Stimulated activated naive CD8-positive, alpha-beta T cell treated with anti-CD3 and anti-CD28 coated beads, Interleukin-15, Interleukin-2, amounts not matched to agents 100 U/mL and 50 U/mL, for 24 hours (primary cell): ENCODE measurements around the gene ZBTB47.
A peak's percentile ranks its signal among the peaks of the same experiment; 100 is the strongest.

Experiments used
- ATAC-seq: fragments of 150-1000 bp; cut with Tn5 transposase; one replicate; pipeline ENCODE4 v1.10.0; 2021
- DNase-seq: peaks from one replicate; pipeline ENCODE4 v3.0.0; 2021

Gene ZBTB47

DNA sequence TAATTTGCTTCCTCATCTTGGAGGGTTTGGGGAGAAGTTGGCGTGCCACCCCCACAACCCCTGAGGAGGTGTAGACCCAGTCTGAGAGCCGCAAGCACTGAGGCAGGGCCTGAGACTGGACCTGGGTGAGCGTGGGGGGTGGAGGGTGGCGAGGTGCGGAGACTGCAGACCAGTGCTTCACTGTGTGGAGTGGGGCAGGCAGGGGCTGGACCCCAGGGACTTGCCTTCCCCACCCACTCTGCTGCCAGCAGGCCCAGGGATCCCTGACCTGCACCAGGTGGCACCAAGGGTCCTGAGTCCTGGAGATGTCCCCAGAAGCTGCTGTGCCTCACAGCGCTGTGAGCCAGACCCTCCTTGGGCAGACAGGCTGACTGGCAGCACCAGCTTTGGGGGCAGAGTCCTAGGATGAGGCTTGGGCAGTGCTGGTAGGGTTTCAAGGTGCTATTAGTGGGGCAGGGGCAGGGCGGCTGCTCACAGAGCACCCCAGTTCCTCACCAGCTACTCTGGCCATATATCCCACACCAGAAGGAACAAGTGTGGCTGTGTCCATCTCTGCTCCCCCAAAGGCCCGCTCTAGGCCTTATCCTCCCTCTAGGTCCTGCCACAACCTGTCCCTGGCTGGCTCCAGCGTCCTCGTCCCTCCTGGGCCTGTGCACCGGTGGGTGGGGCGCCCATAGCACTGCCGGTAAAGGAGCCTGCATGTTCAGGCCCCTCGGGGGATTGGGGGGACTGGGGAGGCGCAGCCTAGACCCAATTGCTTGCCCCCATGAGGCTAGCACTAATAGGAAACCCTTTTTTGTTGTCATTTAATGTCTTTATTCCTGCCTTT lies 11.8 kb downstream of the ZBTB47 start:
- DNase-seq (no peak), ATAC-seq (no peak)

DNA sequence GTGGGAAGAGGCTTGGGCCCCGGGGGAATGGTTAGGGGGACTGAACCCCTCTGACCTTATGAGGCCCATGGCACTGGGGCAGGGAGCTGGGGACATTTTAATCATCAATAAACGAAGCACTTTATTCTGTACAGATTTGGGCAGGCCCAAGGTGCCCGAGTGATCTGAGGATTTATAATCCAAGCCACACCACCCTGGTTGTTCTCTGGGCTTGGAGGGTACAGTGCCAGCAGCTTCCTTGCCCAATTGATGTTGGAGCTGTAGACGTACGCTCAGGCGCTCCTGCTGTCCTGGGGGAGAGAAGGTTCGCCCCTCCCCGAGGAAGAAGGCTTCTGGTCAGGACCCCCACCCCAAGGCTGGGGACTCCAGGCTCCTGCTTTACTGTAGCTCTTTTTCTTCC lies 12.5 kb downstream of the ZBTB47 start:
- no peak for ATAC-seq
- no peak for DNase-seq

DNA sequence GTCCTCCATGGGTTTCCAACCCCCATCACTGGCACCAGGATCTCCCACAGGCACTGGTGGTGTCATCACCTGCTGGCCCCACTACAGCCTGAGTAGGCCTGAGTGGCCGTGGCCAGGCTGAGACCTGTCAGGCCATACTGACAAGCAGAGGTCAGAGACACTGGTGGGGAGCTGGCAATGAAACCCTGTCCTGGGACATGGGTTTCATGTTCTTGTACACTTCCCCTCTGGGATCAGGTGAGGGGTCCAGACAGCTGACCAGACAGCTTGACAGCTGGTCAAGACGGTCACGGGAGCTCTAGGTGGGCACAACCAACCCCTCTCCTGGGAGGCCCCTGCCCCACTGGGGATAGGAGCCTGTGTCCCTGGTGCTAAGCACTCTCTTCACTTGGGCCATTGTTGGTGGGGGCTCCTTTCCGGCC lies 13.1 kb downstream of the ZBTB47 start:
- DNase-seq = no peak
- ATAC-seq = no peak

DNA sequence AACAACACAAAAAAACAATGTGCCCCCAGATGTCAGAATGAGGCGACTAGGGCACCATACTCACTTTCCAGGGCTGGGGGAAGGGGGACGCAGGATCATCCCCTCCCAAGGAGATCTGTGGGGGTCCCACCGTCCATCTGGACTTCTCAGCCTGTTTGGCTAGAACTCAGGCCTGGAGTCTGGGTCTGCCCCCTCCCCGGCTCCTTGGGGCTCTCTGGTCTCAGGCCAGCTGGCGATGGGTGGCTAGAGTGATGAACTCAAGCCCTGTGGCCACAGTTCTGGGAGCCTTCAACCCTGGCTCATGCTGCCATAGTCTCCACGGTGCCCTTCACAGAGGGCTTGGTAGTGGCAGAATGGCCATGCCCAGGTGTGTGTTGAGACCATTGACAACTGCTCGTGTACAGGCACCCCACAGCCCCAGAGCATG lies 13.6 kb downstream of the ZBTB47 start:
- no peak for ATAC-seq
- DNase-seq = no peak

DNA sequence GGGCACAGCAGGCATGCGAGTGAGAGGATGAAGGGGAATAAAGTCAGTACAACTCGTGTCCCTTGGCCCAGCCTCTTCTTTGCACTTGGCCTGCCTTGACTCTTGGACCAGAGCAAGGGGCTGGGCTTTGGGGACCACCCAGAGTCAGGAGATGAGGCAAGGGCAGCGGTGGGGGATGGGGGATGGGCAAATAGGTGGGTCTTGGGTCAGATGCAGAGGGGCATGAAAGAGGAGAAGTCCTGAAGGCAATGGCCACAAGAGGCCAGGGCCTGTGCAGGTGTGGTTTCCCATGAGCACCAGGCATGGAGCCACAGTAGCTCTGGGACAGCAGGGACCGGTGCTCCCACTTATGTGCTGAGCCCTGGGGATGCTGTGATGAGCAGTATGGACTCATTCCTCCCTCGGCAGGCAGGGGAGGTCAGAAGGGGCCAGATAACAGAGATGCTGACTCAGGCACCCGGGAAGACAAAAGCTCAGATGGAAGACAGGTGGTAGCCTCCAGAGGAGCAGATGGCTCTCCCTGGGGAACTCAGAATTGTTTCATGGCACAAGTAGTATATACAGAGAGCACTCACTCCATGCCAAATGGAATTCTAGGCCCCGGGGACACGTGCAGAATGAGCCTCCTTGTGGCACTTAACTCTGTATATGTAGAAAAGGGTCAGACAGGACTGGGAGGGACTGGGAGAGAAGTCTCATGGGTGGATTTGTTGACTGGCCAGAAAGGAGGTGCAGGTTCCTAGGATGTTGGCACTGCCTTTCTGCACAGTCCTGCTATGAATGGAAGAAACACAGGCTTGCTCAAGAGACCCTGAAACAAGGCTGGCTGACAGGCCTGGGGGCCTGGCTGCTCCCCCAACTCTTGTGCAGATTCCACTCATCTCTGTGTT lies 14.3 kb downstream of the ZBTB47 start:
- DNase-seq (no peak), ATAC-seq (no peak)

DNA sequence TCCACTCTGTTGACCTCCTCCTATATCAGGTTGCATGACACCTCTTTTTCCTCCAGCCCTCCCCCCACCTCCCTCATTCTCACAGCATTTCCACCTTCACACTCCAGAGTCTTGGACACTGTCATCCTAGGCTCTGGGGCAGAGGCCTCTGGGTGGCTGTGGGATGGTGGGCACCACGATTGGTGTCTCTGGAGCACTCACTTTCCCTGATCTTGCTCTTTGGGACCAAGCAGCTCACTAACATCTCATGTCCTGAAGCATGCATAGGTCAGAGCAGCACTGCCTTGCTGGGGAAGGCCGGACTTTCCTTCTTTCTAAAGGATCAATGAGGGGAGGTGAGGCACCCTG lies 14.9 kb downstream of the ZBTB47 start:
- DNase-seq = no peak
- ATAC-seq = no peak

DNA sequence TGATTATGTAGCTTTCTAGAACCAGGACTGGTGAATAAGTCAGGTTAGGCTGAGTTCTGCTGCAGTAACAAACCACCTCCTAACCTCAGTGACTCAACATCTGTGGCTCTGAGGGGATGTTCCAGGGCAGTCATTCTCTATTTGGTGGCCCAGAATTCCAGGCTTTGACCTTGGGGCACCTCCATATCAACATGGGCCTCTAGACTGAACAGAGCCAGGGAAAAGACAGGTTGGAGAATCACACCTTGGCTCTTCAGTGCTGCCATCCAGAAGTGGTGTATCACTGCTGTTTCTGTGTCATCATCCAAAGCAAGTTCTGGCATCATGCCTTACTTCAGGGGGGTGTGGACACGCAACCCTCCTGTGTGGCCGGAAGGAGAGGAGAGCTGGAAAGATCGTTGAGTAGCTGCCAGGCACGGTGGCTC lies 15.3 kb downstream of the ZBTB47 start:
- DNase-seq = no peak
- no peak for ATAC-seq

DNA sequence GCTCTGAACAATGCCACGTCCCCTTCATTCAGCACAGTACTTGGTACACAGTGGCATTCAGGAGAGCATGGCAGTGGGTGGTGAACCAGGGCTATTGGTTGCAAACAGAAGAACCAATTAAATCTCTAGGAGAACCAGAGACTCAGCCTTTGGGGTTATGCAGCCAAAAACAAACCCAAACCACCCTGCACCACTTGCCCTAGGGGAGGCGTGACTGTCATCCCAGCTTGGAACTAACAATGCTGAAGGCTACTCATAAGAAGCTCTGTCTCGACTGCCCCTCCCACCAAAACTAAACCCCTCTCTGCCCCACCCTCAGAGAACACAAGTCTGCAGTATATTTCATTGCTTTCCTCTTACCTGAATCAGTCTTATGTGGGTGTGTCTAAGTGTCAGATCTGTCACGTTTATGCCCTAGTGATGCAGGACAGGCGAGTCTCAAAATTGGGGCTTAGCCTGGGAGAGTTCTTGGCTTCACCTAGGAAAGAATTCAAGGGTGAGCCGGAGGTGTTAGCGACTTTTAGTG lies 16.6 kb downstream of the ZBTB47 start:
- ATAC-seq = no peak
- no peak for DNase-seq

DNA sequence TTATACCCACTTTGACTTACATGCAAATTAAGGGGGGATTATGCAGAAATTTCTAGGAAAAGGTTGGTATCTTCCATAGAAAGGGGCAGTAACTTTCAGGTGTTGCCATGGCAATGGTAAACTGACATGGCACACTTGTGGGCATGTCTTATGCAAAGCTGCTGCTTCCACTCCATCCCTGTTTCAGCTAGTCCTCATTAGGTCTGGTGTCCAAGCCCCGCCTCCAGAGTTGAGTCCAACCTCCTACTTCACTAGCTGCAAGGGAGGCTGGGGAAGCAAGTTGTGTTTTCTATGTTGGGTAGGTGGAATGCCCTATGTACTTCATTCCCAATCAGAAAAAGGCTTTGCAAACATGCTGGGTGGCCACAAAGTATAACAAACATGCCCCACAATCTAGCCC lies 17.2 kb downstream of the ZBTB47 start:
- DNase-seq = no peak
- no peak for ATAC-seq

DNA sequence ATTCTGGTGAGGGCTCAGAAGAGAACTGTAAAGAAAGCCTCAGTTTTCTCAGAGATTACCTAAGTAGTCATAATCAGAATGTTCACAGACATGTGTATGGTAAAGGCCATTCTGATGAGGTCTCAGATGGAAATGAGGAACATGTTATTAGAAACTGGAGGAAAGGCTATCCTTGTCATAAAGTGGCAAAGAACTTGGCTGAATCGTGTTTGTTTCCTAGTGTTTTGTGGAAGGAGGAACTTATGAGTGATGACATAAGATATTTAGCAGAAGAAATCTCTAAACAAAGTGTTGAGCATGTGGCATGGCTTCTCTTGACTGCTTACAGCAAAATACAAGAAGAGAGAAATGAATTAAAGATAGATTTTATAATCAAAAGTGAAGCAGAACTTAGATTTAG lies 19.0 kb downstream of the ZBTB47 start:
- ATAC-seq = no peak

DNA sequence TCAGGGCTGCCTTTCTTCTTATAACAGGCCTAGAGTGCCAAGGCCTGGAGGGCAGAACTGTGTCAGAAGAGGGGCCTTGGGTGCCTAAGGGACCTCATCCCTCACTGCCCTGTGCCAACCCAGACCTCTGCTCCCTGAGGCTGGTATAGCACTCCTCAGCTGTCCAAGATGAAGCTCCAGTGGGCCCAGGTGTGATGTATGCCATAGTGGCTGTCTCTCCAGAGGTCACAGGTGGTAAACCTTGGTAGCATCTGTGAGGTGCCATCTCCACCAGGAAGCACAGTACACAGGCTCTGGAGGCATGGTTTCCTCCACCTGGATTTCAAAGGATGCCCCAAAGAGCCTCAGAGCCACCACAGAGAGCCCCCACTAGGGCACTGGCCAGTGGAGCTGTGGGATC lies 19.6 kb downstream of the ZBTB47 start:
- ATAC-seq (no peak), DNase-seq (no peak)

More for the DNA sequence above, 19.0 kb downstream of the ZBTB47 start:
- DNase-seq = no peak

DNA sequence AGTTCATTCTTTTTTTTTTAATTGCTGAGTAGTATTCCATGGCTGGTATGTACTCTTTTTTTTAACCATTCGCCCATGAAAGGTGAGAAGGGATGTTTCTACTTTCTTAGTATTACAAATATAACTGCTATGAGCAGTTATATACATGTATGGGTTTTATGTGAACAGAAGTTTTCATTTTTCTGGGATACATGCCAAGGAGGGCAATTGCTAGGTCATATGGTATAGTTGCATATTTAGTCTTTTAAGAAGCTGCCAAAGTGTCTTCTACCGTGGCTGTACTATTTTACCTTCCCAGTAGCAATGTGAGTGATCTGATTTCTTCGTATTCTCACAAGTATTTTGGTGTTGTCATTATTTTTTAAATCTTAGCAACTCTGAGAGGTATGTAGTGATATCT lies 20.6 kb downstream of the ZBTB47 start:
- no peak for ATAC-seq
- DNase-seq = no peak

DNA sequence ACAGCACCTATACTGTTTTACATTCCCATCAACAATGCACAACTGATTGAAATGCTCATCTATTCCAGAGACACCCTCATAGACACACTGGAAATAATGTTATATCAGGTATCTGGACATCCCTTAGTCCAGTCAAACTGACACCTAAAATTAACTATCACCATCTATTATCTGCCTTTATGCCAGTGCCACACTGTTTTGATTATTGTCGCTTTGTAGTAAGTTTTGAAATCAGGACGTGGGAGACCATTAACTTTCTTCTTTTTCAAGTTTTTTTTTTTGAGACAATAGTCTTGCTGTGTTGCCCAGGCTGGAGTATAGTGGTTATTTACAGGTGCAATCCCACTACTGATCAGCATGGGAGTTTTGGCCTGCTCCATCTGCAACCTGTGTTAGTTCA lies 22.4 kb downstream of the ZBTB47 start:
- no peak for ATAC-seq
- DNase-seq = no peak

DNA sequence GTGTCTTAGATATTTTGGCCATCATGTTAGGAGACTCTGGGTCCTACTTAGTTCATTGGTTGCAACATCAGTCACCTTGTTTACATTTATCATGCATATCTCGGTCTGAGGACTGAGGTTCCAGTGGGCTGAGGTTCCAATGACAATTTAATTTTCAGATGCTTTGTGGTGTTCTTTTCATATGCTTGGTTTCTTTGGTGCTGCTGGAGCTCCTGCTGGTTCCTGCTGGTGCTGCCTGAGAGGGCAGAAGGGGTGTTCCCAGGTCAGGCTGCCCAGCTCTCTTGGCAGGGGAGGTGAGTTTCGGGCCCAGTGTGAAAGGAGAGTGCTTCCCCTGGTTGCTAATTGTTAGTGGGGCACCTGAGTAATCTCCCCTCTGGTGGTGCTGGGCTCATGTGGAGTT lies 24.9 kb downstream of the ZBTB47 start:
- DNase-seq = no peak
- no peak for ATAC-seq

DNA sequence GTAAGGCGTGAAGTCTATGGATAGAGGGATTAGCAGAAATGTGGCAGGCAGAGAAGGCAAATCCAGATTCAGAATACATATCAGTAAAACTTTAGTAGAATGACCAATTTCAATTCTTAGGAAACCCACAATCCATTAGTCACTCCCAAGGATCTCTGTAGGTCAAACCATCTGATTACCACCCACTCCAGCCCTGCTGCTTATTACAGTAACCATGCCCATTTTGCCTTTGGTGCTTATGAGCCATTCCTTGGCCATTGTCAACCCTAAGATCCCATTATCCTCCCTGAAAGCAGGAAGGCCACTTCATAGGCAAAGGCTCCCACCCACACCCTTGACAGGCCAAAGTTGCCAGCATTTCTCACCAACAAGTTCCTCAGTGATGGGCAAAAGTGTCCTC lies 26.8 kb downstream of the ZBTB47 start:
- DNase-seq (no peak), ATAC-seq (no peak)

DNA sequence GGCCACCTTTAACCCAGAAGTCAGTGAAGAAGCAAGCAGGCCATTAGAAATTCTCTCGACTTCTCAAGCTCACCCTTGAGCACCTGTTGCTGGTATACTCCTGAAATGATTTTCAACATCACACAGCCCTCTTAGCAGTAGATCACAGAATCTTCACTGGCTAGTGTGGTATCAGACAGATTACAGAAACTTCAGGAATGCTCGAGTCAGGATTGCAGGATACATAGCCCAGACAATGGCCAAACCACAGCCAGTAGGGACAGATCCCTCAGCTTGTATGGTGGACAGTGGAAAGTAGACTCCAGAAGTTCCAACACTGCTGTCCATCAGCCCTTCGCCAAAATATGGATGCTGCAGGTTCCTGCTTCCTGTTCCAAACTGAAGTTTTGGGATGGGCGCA lies 27.3 kb downstream of the ZBTB47 start:
- no peak for DNase-seq
- no peak for ATAC-seq

DNA sequence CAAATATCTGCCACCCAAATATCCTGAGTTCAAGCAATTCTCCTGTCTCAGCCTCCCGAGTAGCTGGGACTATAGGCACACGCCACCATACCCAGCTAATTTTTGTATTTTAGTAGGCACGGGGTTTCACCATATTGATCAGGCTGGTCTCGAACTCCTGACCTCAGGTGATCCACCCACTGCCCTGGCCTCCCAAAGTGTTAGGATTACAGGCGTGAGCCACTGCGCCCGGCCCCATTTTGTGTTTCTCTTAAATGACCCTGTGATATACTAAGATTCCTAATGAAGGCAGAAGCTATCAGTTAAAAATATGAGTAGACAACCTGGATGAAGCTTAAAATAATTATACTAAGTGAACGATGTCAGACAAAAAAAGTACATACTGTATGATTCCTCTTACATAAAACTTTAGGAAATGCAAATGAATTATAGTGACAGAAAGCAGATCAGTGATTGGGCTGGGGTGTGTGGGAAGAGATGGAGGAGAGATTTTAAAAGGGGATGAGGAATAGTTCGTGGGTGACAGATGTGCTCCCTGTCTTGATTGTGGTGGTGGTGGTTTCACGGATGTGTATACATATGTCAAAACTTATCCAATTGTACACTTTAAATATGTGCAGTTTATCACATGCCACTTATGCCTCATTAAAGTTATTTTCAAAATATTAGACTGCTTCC lies 28.0 kb downstream of the ZBTB47 start:
- DNase-seq = no peak

DNA sequence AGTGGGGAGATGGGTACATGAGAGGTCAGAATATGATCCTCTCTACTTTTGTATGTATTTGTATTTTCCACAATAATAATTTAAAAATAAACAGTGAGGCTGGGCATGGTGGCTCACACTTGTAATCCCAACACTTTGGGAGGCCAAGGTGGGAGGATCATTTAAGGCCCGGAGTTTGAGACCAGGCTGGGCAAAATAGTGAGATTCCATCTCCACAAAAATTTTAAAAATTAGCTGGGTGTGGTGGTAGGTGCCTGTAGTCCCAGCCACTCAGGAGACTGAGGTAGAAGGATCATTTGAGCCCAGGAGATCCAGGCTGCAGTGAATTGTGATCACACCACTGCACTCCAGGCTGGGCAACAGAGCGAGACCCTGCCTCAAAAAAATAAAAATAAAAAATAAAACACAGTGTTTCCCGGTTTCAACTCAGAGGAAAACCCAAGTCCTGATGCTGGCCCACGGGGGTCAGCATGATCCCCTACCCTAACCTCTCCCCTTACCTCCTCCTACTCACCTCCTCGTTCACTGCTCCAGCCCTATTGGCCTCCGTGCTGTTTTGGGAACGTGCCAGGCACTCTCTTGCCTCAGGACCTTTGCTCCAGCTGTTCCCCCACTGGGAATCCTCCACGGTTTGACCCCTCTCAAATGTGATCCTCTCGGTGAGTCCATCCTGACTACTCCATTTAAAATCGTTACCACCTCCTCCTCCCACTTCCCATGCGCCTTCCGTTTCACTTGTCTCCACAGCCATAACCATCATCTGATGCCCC lies 29.0 kb downstream of the ZBTB47 start:
- DNase-seq (no peak), ATAC-seq (no peak)

More for the DNA sequence above, 28.0 kb downstream of the ZBTB47 start:
- ATAC-seq = no peak

DNA sequence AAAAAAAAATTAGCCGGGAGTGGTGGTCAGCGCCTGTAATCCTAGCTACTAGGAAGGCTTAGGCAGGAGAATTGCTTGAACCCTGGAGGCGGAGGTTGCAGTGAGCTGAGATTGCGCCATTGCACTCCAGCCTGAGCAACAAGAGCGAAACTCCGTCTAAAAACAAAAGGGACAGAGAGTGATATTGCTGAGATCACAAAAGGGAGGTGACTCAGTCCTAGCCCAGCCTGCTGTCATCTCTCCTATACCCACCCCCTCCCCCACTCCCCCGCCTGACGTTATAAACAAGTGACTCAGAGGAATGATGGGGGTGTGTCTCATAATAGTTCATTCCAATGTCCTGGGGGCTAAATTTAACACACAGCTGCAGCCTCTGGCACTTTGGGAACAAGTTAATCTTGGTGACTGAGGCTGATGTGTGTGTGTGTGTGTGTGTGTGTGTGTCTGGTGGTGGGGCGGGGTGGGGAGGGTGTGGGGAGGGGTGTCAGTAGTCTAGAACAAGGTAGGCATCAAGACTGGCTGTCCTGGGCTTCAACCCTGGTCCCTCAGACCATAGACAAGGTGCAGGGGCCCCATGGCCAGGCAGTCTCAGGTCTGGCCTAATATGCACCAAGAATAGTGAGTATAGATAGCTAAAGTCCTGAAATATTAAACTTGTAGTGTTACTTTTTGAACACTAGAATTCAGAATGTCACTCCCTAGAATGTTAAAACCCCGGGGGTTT lies 30.5 kb downstream of the ZBTB47 start:
- ATAC-seq = peak; percentile 63
- DNase-seq = peak; percentile 45

DNA sequence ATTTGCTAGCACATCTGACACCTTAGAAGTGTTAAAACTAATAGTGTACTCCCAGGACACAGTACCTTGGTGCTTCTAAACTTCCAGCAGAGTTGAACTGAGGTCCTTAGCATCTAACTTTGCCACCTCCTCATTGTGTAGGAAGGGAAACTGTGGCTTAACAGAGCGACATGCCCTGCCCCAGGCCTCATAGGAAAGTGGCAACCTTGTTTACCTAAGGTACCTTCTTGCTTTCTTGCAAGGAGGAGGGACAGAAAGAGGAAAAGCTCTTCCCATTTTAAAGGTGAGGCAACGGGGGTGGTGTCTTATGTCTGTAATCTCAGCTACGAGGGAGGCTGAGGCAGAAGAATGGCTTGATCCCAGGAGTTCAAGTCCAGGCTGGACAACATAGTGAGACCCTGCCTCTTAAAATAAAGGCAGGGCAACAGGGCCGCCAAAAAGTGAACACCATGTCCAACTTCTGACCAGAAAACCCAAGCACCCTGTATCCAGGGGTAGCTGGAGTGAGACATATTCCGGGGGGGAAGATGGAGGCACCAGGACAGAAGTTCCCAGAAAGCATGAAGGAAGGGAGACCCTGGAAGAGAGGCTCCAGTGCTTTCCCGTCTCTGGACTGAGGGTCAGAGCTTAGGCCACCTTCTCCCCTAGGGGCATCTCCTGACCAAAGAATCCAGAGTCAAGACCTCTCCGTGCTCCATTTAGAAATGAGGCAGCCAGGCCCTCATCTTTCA lies 31.3 kb downstream of the ZBTB47 start:
- ATAC-seq (no peak), DNase-seq (no peak)
